HG03342 (cell line): Measurements from ENCODE around the gene WDR70.
"Not testable (repeated sequence)": the region's sequence is repeated elsewhere in the genome, so short reads cannot be mapped to it uniquely, and the experiment has no call there.

ENCODE experiments used
- ATAC-seq: cut with Tn5 transposase; IDR thresholded peaks from one replicate; pipeline ENCODE4 v1.9.1; 2021; ENCODE audit warnings: mild to moderate bottlenecking, moderate library complexity; ENCODE audit not compliant: unreplicated experiment

The WDR70 gene

DNA sequence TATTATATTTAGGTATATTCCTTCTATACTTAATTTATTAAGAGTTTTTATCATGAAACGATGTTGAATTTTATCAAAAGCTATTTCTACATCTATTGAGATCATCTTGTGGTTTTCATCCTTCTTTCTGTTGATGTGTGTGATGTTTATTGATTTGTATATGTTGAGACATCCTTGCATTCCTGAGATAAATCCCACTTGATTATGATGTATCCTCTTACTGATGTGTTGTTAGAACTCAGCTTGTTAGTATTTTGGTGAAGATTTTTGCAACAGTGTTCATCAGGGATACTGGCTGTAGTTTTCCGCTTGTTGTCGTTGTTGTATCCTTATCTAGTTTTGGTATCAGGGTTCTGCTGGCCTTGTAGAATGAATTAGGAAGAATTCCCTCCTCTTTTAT lies 247.1 kb downstream of the WDR70 start:
- no peak for ATAC-seq

GRCh38 chr5:37628876-37629275 lies 249.8 kb downstream of the WDR70 start:
- ATAC-seq, result no peak

DNA sequence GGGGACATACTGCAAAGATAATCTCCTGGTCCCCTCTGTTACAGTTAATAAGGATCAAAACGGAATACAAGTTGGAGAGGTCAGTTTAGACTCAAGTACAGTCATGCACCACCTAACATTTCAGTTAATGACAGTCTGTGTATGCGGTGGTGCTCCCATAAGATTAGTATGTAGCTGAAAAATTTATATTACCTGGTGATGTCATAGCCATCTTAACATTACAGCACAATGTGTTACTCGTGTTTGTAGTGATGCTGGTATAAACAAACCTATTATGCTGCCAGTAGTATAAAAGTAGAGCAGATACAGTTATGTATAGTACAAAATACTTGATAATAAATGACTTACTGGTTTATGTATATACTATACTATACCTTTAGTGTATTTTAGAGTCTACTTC lies 252.8 kb downstream of the WDR70 start:
- no peak for ATAC-seq

GRCh38 chr5:37637165-37637845 lies 258.2 kb downstream of the WDR70 start:
- ATAC-seq, result no peak

DNA sequence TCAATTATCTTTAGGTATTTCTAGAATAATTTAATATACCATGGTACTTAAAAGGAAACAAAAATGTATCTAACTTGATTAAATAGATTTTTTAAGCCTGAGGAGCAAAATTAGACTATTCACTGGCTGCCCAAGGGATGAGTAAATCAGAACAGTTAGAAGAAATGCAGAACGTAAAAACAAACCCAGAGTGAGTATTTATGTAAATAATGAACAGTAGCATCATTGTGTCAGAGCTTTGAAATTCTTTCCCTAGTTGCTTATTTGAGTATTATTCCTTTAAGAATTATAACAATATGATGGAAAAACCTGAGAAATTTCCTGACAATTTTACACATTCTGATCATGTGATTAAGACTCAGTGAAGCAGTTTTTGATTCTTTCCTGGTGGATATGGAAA lies 259.8 kb downstream of the WDR70 start:
- no peak for ATAC-seq

- no peak for ATAC-seq
Measured at GRCh38 chr5:37640088-37640487, 261.0 kb downstream of the WDR70 start.

GRCh38 chr5:37641933-37642332 lies 262.8 kb downstream of the WDR70 start:
- no peak for ATAC-seq

DNA sequence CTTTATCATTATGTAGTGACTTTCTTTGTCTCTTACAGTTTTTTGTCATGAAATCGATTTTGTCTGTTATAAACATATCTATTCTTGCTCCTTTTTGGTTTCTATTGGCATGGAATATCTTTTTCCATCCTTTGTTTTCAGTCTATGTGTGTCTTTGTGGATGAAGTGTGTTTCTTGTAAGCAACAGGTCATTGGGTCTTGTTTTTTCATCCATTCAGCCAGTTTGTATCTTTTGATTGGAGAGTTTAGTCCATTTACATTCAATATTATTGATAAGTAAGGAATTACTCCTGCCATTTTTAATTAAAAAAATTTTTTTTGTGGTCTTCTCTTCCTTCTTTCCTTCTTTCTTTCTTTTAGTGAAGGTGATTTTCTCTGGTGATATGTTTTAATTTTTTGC lies 266.6 kb downstream of the WDR70 start:
- no peak for ATAC-seq

DNA sequence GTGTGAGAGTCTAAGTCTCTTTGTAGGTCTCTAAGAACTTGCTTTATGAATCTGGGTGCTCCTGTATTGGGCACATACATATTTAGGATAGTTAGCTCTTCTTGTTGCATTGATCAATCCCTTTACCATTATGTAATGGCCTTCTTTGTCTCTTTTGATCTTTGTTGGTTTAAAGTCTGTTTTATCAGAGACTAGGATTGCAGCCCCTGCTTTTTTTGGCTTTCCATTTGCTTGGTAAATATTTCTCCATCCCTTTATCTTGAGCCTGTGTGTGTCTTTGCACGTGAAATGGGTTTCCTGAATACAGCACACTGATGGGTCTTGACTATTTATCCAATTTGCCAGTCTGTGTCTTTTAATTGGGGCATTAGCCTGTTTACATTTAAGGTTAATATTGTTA lies 275.4 kb downstream of the WDR70 start:
- not testable (repeated sequence) for ATAC-seq

- ATAC-seq, result no peak
Measured at GRCh38 chr5:37657046-37657445, 277.9 kb downstream of the WDR70 start.

DNA sequence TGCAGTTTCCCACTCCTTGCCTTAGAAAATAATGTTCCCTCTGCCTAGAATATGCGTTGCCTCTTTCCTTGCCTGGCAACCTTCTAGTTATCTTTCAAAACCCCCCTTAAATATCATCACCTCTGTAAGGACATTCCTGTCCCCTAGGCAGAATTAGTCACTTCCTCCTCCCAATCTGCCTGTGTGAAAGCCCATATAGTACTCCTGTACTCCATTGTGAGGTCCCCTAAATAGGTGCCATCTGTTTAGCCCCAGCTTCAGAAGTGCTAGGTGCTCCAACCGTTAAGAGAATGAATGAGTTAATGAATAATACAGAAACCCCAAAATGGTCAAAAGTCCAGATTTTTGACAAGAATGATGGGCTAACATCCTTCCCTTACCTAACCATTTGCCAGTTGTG lies 279.3 kb downstream of the WDR70 start:
- ATAC-seq, result no peak

DNA sequence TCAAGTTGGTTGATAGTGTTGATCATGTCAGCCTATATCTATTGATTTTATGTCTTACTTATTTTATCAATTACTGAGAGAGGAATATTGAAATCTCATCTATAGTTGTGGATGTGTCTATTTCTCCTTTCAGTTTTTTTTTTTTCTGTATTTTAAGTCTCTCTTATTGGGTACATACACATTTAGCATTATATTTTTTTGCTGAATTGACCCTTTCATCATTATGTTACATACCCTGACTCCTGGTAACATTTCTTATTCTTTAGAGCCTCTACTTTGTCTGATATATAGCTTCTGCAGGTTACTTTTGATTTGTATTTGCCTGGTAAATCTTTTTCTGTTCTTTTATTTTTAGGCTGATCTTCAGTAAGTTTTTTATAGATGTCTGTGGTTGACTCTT lies 281.2 kb downstream of the WDR70 start:
- ATAC-seq, result no peak

- ATAC-seq, result no peak
Measured at GRCh38 chr5:37661227-37661920, 282.3 kb downstream of the WDR70 start.

DNA sequence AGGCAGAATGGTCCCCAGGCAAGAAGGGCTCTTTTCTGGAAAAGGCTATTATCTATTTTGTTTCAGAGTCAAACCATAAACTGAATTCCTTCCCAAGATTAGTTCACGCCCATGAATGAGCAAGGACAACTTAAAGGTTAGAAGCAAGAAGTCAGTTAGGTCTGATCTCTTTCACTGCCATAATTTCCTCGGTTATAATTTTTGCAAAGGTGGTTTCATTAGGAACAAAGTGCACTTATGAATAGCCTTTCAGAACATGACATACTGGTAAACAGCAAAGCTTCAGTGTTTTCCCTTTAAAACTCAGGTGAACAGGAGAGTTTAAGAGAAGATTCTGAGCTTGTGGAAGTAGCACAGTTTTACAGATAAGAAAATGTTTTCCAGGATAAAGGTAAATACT lies 282.8 kb downstream of the WDR70 start:
- no peak for ATAC-seq

- no peak for ATAC-seq
Measured at GRCh38 chr5:37662362-37662761, 283.2 kb downstream of the WDR70 start.

DNA sequence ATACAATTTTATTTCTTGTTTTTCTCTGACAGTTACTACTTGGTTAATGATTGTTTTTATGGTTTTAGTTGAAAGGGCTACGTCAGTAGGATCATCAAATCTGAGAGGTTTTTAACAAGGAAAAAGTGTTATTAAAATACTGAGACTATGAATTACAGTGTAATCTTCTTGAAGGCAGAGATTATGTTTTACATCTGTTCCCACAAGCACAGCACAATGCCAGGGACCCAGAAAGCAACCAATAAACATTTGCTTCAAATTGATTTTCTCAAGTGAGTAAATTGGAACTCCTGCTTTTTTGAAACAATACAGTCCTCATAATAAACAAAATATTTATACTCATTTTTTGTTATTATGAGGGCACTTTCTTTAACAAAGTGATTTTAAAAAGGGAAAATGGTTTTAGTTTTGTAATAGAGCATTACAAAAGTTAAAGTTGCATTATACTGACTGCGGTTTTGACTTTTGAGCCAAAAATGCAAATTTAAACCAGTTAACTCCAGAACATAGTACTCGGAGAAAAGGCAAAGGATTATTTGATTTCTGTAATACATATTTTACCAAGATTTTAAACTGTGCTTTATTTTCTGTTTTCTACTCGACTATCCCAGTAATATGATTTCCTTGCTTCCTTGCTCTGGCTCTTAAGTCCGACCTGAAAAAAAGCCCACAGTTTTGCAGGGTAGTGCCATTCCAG lies 283.8 kb downstream of the WDR70 start:
- no peak for ATAC-seq

- no peak for ATAC-seq
Measured at GRCh38 chr5:37663538-37663937, 284.4 kb downstream of the WDR70 start.

DNA sequence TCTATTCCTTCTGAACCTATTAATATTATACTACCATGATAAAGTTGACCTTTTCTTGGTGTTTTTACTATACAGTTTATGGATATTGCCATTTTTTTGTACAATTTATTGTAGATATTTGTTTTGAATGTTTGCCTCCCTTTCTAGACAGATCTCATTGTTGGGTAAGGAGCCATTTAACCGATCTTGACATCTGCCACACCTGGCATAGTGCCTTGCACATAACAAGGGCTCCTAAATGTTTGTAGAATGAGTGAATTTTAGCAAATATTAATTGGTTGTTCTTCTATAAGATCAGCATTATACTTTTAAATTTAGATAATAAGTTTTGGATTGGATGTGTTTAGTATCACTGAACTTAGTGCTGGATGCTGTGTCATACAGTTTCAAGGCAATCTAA lies 285.4 kb downstream of the WDR70 start:
- no peak for ATAC-seq

DNA sequence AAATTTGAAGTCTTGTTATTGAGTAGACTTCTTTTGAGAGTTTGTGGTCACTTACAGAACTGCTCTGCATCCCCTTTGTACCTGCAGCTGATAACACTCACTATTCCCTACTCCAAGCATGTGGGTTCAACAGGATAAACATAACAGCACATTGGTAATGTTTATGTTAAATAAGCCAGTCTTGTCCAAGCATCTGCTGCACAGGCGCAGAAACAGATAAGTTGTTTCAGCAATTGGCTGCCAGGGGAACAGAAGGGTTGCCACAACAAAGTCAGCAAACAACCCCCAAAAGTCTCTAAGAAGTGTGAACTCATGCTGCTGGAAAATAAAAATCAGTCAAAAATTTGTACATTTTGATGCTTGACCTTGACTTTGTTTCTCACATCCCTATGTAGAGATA lies 286.2 kb downstream of the WDR70 start:
- no peak for ATAC-seq

DNA sequence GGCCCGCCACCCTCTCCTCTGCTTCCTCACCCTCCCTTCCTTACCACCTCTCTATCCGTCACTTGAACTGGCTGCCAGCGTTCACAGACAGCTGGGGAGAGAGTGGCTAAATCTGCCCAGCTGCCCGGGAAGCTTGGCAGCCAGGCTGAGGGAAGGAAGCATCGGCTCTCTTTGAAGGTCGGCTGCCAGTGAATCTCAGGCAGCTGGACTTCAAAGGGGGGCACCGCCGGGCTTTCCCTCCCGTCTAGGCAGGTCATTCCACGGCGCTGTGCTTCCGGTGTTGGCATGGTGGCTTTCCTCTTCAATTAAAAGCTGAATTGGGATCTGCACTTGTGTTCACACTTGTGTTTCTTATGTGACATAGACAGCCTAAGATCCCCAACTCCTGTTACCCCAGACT lies 286.8 kb downstream of the WDR70 start:
- ATAC-seq, result no peak

- ATAC-seq, result no peak
Measured at GRCh38 chr5:37667430-37667829, 288.3 kb downstream of the WDR70 start.

- ATAC-seq, result no peak
Measured at GRCh38 chr5:37667846-37668245, 288.7 kb downstream of the WDR70 start.
